IPS DF 4.7 (cell line): Measurements from ENCODE around the gene DSCAM.

Experiments used
- DNase-seq: peaks from one replicate; pipeline ENCODE4 v3.0.0-alpha.2; 2013; ENCODE audit warnings: low spot score; ENCODE audit errors: extremely low read depth

Gene DSCAM

DNA sequence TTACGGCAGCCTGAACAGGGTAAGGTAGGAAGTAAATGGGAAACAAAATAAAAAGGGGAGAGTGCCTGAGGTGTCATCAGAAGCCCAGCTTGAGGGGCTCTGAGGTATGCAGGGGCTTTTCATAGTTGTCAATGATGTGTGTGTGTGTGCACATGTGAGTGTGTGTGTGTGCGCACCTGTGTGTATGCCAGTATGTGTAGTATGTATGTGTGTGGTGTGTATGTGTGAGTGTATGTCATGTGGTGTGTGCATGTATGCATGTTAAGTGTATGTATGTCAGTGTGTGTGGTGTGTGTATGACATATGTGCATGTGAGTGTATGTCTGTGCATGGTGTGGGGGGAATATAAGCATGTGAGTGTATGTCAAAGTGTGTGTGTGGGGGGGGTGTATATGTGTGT lies 184.1 kb downstream of the DSCAM start:
- DNase-seq, result no peak

DNA sequence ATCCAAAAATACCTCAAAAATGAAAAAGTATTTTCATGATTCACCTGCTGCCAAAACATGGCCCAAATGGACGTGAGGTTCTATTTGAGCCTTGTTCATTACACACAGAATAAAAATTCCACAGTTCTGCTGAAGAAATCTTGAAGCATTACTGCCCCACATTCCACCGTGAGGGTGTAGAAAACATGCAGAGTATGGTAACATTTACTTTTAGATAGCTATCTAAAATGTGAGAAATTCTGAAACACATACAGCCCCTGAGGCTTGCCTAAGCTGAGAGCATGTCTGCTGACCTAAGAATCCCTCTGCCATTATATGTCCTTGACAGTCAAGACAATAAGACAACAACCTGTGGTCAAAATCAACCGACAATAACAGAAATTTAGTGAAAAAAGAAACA lies 186.5 kb downstream of the DSCAM start:
- no peak for DNase-seq

GRCh38 chr21:40658311-40658710 lies 188.6 kb downstream of the DSCAM start:
- no peak for DNase-seq

DNA sequence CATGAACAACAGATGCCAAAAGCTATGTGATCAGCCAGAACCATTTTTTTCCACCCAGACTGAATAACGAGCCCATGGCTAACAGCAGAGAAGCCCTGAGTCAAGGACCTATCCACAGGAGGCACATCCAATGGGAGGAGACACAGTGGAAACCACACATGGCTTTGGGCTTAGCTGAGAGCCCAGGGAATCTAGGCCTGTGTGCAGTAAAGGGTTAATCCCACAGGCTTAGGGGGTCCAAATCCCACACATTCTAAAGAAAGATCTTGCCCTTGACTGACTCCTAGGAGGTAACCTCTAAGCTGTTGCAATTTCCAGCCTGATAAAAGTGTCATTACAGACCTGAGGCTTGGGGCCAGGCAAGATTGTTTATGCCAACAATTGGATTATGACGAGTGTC lies 194.5 kb downstream of the DSCAM start:
- no peak for DNase-seq

- no peak for DNase-seq
Observed at GRCh38 chr21:40647706-40648105, 199.3 kb downstream of the DSCAM start.

- no peak for DNase-seq
Observed at GRCh38 chr21:40646651-40647050, 200.3 kb downstream of the DSCAM start.

DNA sequence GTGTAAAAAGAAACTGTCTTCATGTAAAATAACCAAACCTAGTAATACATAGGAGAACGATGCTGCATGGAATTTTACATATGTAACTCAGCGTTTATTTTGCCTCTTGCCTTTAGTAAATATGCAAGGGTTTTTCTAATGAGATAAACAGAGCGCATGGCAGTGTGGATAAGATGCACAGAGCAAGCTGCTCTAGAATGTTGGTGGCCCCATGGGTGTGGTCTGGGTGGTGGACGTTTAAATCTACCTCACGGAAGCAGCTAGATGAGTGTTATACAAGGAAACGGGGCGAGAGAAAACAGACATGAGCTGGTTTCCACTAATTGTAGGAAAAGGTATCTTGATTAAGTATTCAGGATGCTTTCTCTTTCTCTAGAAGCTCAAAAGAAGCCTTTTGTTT lies 205.9 kb downstream of the DSCAM start:
- DNase-seq, result no peak

- DNase-seq, result no peak
Observed at GRCh38 chr21:40640266-40640789, 206.6 kb downstream of the DSCAM start.

DNA sequence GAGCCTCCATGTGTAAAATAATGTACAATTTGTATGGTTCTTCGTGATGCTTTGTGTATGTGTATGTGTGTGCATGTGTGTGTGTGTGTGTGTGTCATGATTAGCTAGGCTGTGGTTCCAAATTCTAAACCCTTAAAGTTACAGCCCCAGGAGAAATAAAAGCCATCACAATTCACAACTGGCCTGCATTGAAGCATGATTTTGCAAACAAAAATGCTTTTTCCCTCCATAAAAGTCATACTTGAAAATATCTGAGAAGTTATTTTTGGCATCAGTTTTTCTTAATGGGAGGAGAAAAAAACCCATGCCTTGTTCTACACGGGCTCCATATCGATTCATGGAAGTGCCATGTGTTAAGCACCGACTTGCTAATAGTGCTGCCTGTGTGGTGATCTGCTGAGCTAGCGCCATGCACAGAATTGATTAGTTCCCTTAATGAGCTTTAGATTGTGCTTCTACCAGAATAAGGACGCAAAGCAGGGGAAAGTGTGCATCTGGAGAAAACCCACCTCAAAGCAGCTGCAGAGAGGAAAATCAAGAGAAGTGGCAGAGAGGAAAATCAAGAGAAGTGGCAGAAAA lies 207.3 kb downstream of the DSCAM start:
- DNase-seq, result no peak

DNA sequence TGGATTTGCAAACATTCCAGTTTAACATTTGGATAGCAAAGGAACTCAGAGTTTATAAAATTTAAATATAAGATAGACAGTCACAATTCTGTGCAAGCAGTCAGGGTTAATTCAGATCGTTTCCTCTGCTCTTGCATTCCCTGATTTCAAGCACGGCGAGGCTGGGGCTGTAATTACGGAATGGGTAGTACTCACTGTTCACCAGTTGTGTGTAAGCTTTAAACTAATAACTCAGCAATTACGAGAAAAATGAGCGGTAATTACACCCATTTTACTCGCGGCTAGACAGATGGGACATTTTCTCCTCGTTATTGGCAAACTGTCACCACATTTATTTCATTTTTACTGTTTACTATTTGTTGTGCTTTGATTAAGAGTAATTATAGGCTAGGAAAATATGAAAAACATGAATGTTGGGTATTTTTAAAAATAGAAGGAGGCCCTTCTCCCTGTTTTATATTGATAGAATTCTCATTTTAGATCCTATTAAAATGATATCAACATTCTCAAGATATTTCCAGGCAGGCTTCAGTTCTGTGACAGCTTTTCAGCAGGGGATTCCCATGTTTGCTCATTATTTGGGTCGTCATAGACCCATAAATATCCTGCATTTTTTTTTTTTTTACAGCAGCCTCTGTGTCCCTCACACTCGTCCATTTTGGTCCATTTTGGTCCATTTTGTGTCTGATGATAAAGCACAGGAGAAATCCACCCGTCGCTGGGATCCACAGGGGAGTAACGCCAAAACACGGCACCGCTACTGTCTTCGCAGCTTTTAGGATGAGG lies 208.3 kb downstream of the DSCAM start:
- DNase-seq, result no peak

- DNase-seq, result no peak
Observed at GRCh38 chr21:40636026-40636425, 210.9 kb downstream of the DSCAM start.

DNA sequence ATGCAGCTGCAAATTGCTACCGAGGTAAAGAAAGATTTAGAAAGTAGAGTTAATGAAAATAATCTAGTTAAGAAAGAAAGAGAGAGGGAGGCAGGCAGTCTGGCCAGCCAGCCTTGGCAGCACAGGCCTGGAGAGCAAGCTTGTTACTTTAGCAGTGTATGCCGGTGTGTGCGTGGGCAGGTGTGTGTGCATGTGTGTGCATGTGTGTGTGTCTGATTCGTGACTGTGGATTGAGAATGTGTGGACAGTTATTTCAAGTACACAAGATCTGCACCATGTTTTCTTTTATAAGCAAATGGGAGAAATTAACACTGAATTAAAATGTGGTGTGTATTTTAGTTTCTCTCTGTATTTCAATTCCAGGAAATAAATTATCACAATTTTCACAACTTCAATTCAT lies 211.6 kb downstream of the DSCAM start:
- DNase-seq, result no peak

DNA sequence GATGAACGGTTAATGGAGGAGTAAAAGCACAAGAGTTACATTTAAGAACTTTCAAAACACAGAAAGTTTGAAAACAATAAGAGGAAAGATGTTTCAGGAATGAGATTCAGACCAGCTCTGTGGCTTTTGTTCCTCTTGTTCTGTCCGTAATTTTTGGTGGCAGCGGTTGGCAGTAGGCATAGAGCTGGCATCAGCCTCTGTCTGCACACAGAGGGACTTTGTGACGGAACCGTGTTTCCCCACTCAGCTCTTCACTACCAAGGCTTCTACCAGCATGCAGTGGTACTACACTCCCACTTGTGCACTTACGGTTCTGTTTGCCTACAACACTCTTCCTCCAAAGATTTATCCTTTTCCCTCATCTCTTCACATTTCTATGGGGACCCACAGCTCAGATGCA lies 212.8 kb downstream of the DSCAM start:
- no peak for DNase-seq

- no peak for DNase-seq
Observed at GRCh38 chr21:40633048-40633447, 213.9 kb downstream of the DSCAM start.

DNA sequence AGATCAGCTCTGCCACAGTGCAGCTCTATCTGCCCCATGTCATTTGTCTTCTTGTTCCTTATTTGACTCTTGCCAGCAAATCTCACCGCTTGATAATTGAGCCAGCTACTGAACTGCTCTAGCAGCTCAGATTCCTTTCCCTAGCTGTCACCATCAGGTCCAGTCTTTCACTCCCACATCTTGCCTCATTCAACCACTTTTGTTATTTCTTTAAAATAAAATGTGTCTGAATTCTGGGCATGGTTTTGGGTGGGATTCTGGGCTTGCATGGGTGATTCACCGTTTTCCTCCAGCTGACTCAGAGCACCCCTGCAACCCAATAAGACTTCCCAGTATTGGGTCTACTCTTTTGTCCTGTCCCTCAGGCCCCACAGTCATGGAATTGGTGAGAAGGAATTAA lies 215.7 kb downstream of the DSCAM start:
- no peak for DNase-seq

DNA sequence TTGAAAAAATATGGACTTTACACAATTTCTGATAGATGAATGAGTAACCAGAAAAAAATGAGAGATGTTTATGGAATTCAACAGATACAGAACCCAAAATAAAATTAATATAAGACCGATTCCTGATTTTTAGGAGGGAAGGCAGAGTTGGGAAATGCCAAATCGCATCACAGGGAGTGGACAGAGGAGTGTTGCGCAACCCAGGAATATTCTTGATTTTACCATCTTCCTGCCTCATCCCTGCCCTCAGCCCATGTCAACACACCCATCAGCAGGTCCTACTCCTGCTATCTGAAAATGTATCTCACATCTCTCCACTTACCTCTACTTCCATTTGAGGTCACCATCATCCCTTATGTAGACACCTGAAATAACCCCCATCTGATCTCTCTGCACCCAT lies 221.0 kb downstream of the DSCAM start:
- no peak for DNase-seq

GRCh38 chr21:40623528-40623927 lies 223.4 kb downstream of the DSCAM start:
- DNase-seq, result no peak

DNA sequence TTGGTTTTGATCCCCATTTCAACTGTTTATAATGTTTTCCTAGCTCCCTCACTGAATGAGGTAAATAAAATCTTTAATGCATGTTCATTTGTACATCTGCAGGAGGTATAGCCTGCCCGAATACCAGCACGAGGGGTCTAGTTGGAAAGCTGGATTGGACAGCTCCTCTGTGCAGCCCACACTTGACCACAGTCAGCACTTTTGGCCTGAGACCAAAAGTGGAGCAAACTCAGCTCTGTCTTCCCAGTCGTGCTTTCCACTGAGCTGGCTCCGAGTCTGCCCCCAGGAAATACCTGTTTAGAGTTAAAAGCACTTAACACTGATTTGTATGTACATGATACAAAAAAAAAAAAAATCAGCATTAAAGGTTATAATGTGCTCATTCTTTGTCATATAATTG lies 224.4 kb downstream of the DSCAM start:
- DNase-seq, result no peak

DNA sequence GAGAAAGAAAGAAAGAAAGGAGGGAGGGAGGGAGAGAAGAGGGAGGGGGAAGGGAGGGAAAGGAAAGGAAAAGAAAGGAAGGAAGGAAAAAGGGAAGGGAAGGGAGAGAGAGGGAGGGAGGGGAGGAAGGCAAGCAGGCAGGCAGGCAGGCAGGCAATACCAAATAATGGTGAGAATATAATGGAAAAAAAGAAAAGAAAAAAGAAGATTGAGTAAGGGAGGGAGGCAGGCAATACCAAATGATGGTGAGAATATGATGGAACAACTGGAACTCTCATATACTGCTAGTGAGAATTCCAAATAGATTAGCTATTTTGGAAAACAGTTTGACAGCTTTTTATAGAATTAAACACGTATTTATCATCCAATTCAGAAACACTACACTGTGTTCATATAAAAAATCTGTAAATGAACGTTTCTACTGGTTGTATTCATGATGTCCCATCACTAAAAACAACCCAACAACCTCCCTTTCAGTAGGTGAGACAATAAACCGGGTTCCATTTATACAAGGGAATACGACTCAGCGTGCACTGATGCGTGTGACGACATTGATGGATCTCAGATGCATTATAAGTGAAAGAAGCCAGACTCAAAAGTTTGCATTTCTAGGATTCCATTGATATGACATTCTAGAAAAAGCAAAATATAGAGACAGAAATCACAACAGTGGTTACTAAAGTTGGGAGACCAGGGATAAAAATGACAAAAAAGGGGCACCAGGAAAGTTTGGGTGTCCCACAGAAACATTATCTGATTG lies 226.4 kb downstream of the DSCAM start:
- DNase-seq, result no peak

DNA sequence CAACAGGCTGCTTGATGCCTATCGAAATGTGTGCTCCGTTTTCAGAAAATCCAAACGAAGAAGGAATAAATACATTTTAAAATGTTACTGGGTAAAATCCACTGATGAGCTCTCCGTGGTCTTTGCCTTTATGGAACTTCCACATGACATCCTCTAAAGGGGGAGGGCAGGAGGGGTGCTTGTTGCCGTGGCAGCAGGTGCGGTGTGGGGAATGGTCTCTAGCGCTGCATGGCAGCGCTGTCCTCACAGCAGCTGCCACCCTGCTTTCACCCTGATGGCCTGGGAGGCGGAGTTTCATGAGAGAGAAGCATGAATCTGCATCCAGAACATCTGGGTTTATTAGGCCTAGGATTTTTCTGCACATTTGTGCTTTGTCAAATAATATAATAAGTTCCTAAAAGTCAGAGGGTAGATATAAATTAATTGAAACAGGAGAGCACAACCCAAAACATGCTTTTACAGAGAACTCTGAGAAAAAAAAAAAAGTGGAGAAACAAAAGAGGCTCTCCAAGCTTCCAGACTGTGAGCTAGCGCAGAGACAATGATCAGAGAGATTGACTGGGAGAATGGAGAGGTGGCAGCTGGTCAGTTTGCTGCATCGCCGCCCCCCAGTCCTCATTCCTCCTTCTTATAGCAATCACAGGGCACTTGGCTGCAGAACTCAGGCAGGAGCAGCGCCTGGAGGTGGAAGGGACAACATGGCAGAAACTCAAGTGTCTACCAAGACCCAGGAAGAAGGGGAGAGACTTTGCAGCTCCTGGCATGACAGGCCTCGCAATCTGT lies 228.6 kb downstream of the DSCAM start:
- DNase-seq, result no peak

GRCh38 chr21:40616377-40616704 lies 230.6 kb downstream of the DSCAM start:
- no peak for DNase-seq
